KG1 (cell line): Measurements from ENCODE around the gene DNAJC19.

Source experiments
- DNase-seq: peaks from one replicate; lab custom pipeline; 2025; lab: John Stamatoyannopoulos, UW

Gene DNAJC19

DNA sequence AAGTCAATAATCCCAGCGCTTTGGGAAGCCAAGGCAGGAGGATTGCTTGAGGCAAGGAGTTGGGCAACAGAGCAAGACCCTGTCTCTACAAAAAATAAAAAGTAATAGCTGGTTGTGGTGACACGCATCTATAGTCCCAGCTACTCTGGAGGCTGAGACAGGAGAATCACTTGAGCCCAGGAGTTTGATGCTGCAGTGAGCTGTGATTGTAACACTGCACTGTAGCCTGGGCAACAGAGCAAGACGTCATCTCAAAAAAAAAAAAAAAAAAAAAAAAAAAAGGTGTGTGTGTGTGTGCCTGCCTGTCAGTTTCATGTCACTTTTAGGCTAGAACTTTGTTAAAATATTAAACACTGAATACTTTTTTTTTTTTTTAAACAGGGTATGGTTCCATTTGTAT, 28.4 kb downstream of the DNAJC19 start:
- DNase-seq: no peak

DNA sequence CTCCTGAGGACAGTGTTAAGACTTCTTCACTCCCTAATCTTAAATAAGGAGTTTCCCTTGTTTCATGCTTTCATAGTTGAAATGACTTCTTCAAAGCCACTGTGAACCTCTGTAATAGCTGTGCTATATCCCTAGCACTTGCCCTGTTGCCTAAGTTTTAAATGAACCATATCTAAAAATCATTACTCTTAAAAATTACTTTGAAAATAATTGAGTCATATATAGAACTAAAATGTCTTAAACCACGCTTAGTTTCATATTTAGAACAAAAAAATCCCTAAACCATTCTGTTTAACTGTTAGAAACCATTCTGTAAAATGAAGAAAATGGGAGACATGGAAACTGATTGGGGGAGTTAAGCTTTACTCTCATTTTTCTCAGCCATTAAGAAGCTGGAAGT, 29.8 kb downstream of the DNAJC19 start:
- no peak for DNase-seq

DNA sequence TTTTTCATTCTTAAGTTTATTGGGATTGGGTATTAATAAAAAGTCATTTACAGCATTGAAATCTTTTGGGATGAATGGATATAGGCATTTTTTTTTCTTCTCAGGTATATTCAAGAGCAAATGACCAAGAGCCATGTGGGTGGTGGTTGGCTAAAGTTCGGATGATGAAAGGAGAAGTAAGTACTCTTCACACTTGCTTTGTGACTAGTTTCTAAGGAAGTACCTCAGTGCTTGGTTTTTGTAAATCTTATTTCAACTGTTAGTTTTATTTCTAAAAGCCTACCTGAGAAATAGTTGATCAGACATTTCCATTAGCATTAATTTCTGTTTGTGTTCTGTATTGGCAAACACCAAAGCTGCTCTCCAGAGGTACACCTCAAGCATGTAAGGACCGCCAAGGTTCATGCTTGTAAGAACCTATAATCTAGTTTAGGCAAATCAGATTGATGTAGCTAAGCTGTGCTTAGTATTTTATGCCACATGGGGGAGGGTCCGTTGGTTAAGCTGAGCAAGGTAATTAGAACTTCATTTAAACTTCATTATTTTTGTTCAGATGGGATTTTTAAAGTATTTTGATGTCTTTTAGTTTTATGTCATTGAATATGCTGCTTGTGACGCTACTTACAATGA, 41.7 kb downstream of the DNAJC19 start:
- DNase-seq: no peak

DNA sequence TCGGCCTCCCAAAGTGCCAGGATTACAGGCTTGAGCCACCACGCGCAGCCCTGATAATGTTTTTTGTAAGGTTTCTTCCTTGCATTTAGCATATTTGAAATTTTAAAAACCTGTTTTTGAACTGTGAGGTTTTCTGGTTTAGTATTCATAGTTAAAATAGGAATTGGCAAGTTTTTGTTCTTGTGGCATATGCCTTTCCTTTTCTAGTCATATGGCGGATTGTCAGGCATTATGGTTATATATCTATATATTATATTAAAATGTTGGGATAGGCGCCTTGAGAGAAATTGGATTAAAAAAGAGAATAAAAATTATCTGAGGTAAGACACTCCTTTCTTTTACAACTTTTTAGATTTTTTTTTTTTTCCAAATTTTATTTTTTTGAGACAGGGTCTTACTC, 48.7 kb downstream of the DNAJC19 start:
- no peak for DNase-seq

DNA sequence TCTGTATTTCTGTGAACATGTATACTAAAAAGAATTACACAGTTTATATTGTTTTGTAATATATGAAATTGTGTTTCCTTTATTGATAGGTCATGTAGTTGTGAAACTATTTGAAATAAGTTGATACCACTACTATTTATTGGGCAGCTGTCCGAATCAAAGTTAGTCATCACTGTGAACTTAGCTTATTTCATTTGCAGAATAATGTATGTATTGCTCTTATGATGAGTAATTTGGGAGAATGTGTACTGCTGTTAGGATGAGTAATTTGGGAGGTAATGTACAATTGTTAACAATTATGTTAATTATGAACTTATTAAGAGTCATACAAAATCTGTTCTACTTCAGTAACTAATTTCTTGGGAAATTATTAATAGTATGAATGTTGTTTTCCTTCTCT, 54.9 kb downstream of the DNAJC19 start:
- DNase-seq: no peak
